ENCODE results near the gene MZF1.

MZF1 gene

GRCh38 chr19:58516246-58516836 lies 56.8 kb downstream of the MZF1 start:
- TF ChIP-seq CTCF (IDR thresholded peaks at IDR 0.05; ENCODE audit: low read depth, low read length, missing control alignments), result no peak
- H3K4me3 ChIP-seq (ENCODE audit: low read depth, low read length), result no peak overlapping the region
- no peak for DNase-seq (ENCODE audit: low read depth)
- in situ Hi-C loops (cut with HindIII; ENCODE audit: low sequenced_read_pairs), result no loop called here

GRCh38 chr19:58515259-58515658 lies 57.9 kb downstream of the MZF1 start:
- in situ Hi-C loops (cut with HindIII; ENCODE audit: low sequenced_read_pairs), result no loop called here
- no peak for TF ChIP-seq CTCF (IDR thresholded peaks at IDR 0.05; ENCODE audit: low read depth, low read length, missing control alignments)
- no peak for DNase-seq (ENCODE audit: low read depth)
- no peak overlapping the region for H3K4me3 ChIP-seq (ENCODE audit: low read depth, low read length)

- H3K4me3 ChIP-seq (ENCODE audit: low read depth, low read length), result peak overlapping the region; percentile 28
- TF ChIP-seq CTCF (IDR thresholded peaks at IDR 0.05; ENCODE audit: low read depth, low read length, missing control alignments), result no peak
- in situ Hi-C loops (cut with HindIII; ENCODE audit: low sequenced_read_pairs), result no loop called here
- DNase-seq (ENCODE audit: low read depth), result no peak
These were observed 58.5 kb downstream of the MZF1 start for GRCh38 chr19:58514564-58515022.

GRCh38 chr19:58513694-58514563 lies 59.2 kb downstream of the MZF1 start:
- H3K4me3 ChIP-seq (ENCODE audit: low read depth, low read length), result peak overlapping the region; percentile 28
- peak; percentile 52 for DNase-seq (ENCODE audit: low read depth)
- TF ChIP-seq CTCF (IDR thresholded peaks at IDR 0.05; ENCODE audit: low read depth, low read length, missing control alignments), result peak; percentile 79
- in situ Hi-C loops (cut with HindIII; ENCODE audit: low sequenced_read_pairs), result no loop called here

- in situ Hi-C loops (cut with HindIII; ENCODE audit: low sequenced_read_pairs), result no loop called here
- no peak for DNase-seq (ENCODE audit: low read depth)
- no peak for TF ChIP-seq CTCF (IDR thresholded peaks at IDR 0.05; ENCODE audit: low read depth, low read length, missing control alignments)
- H3K4me3 ChIP-seq (ENCODE audit: low read depth, low read length), result no peak overlapping the region
These were observed 59.9 kb downstream of the MZF1 start for GRCh38 chr19:58513213-58513693.
